Measurements from ENCODE around the gene NLN. TPM values are rescaled to one million over a fixed set of nuclear protein-coding genes. Genes with fewer than 3 reads are reported as not detected.

The NLN gene
- total RNA-seq, 1 experiment from 2014 or later, result 34.8 TPM

- H3K4me3 ChIP-seq (ENCODE audit: low read depth, low read length), result no peak overlapping the region
- Mint-ChIP-seq H3K4me3 (ENCODE audit: unreplicated experiment) (no peak overlapping the region), H3K36me3 (ENCODE audit: insufficient read depth, unreplicated experiment) (peaks cover 6% of the 10 kb centered on the region), H3K9me3 (ENCODE audit: unreplicated experiment) (no peaks in the 10 kb centered on the region), H3K4me1 (ENCODE audit: low read depth, unreplicated experiment) (no peaks in the 10 kb centered on the region), H3K27me3 (ENCODE audit: insufficient read depth, unreplicated experiment) (no peaks in the 10 kb centered on the region), H3K27ac (ENCODE audit: unreplicated experiment) (no peak overlapping the region)
- H3K27me3 ChIP-seq (replicated peaks; ENCODE audit: control insufficient read depth, insufficient read depth, low read length), result no peaks in the 10 kb centered on the region
- POLR2A ChIA-PET, result no interaction called here
- intact Hi-C loops (cut with micrococcal nuclease; ENCODE audit: unreplicated experiment), result no loop called here
- H3K4me1 ChIP-seq, result no peaks in the 10 kb centered on the region
- CTCF ChIA-PET, result no interaction called here
- TF ChIP-seq CTCF (IDR thresholded peaks at IDR 0.05; ENCODE audit: insufficient read depth in 1 of 2, low read depth in 1 of 2, low read length in 1 of 2, severe bottlenecking in 1 of 2, unreplicated experiment in 1 of 2), result no peak
- H3K9me3 ChIP-seq, result no peaks in the 10 kb centered on the region
- BruUV-seq (replicated peaks), result no TSS peak
- no peak for DNase-seq
- H3K36me3 ChIP-seq (ENCODE audit: control insufficient read depth, insufficient read depth, low read length), result no peaks in the 10 kb centered on the region
Observed at GRCh38 chr5:65695896-65696295, 26.1 kb upstream of the NLN start.

GRCh38 chr5:65696892-65697291, 25.1 kb upstream of the NLN start:
- Mint-ChIP-seq H3K36me3 (ENCODE audit: insufficient read depth, unreplicated experiment) (peaks cover 6% of the 10 kb centered on the region), H3K4me3 (ENCODE audit: unreplicated experiment) (no peak overlapping the region), H3K4me1 (ENCODE audit: low read depth, unreplicated experiment) (no peaks in the 10 kb centered on the region), H3K27ac (ENCODE audit: unreplicated experiment) (no peak overlapping the region), H3K9me3 (ENCODE audit: unreplicated experiment) (no peaks in the 10 kb centered on the region), H3K27me3 (ENCODE audit: insufficient read depth, unreplicated experiment) (no peaks in the 10 kb centered on the region)
- ChIA-PET POLR2A (no interaction called here), CTCF (no interaction called here)
- Histone ChIP-seq H3K27me3 (replicated peaks; ENCODE audit: control insufficient read depth, insufficient read depth, low read length) (no peaks in the 10 kb centered on the region), H3K4me1 (no peaks in the 10 kb centered on the region), H3K36me3 (ENCODE audit: control insufficient read depth, insufficient read depth, low read length) (no peaks in the 10 kb centered on the region), H3K4me3 (ENCODE audit: low read depth, low read length) (no peak overlapping the region), H3K9me3 (no peaks in the 10 kb centered on the region)
- intact Hi-C loops (cut with micrococcal nuclease; ENCODE audit: unreplicated experiment), result no loop called here
- no peak for TF ChIP-seq CTCF (IDR thresholded peaks at IDR 0.05; ENCODE audit: insufficient read depth in 1 of 2, low read depth in 1 of 2, low read length in 1 of 2, severe bottlenecking in 1 of 2, unreplicated experiment in 1 of 2)
- no peak for DNase-seq
- no TSS peak for BruUV-seq (replicated peaks)

DNA sequence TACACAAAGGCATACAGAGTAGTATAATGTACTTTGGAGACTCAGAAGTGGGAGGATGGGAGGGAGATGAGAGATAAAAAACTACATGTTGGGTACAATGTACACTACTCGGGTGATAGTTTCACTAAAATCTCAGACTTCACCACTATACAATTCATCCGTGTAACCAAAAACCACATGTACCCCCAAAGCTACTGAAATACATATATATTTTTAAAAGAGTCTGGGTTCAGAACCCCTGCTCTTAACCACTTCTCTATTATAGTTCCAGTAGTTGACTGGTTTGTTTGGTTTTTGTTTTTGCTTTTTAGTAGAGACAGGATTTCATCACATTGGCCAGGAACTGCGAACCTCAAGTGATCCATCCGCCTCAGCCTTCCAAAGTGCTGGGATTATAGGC, 22.7 kb upstream of the NLN start:
- no peak for DNase-seq
- BruUV-seq (replicated peaks), result no TSS peak
- Mint-ChIP-seq H3K4me1 (ENCODE audit: low read depth, unreplicated experiment) (no peaks in the 10 kb centered on the region), H3K36me3 (ENCODE audit: insufficient read depth, unreplicated experiment) (peaks cover 6% of the 10 kb centered on the region), H3K27me3 (ENCODE audit: insufficient read depth, unreplicated experiment) (no peaks in the 10 kb centered on the region), H3K27ac (ENCODE audit: unreplicated experiment) (no peak overlapping the region), H3K9me3 (ENCODE audit: unreplicated experiment) (no peaks in the 10 kb centered on the region), H3K4me3 (ENCODE audit: unreplicated experiment) (no peak overlapping the region)
- Histone ChIP-seq H3K4me3 (ENCODE audit: low read depth, low read length) (no peak overlapping the region), H3K4me1 (no peaks in the 10 kb centered on the region), H3K9me3 (no peaks in the 10 kb centered on the region), H3K27me3 (replicated peaks; ENCODE audit: control insufficient read depth, insufficient read depth, low read length) (no peaks in the 10 kb centered on the region), H3K36me3 (ENCODE audit: control insufficient read depth, insufficient read depth, low read length) (no peaks in the 10 kb centered on the region)
- ChIA-PET POLR2A (no interaction called here), CTCF (no interaction called here)
- intact Hi-C loops (cut with micrococcal nuclease; ENCODE audit: unreplicated experiment), result no loop called here
- no peak for TF ChIP-seq CTCF (IDR thresholded peaks at IDR 0.05; ENCODE audit: insufficient read depth in 1 of 2, low read depth in 1 of 2, low read length in 1 of 2, severe bottlenecking in 1 of 2, unreplicated experiment in 1 of 2)
